ENCODE measurements around the gene BAX. TPM values are rescaled to one million over a fixed set of nuclear protein-coding genes. Genes with fewer than 3 reads are reported as not detected.

Gene BAX
- total RNA-seq, 1 experiment from 2014 or later, result 346 TPM

DNA sequence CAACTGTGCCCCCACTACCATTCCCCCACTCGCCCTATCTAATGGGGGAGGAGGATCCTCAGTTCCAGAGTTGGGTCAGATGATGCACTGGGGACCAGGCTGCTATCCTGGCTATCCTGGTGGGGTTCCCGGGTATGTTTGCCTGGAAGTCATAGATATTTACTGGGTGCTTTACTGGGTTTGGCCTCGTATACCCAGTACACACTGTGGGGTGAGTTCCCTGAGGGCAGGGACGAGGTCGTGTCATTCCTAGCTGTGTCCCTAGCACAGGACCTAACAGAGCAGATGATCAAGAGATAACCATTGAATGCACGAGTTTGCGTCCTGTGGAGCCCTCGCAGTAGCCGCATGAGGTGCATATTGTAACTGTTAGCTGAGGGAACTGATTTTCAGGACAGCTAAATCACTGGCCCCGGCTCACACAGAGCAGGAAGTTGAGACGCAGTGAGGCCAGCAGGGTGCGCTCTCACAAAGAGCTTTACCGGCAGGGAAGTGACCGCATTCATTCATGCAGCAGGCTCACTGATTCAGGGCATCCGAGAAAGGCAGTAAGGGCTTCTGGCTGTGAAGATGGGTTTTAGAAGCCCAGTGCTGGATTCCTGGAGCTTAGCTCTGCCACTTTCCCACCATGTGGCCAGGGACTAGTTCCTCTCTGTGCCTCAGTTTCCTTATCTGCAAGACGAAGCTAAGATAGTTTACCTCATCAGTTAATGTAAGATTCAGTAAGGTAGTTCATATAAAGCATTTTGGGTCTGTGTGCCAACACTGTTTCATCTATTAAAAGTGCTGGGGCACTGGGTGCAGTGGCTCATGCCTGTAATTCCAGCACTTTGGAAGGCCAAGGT, 45.0 kb downstream of the BAX start:
- DNase-seq (ENCODE audit: low spot score) (peak; percentile 89), ATAC-seq (peak; percentile 90)
- Mint-ChIP-seq H3K27me3 (ENCODE audit: low read depth) (no peaks in the 10 kb centered on the region), H3K36me3 (peaks cover 12% of the 10 kb centered on the region), H3K9me3 (no peaks in the 10 kb centered on the region), H3K4me3 (no peak overlapping the region; the same call in 1 of the 2 replicates), H3K4me1 (peaks cover 14% of the 10 kb centered on the region), H3K27ac (peak overlapping the region; percentile 88)
- ChIA-PET POLR2A (interaction anchor here (0.6 to 1.0 kb wide), 2 partner anchors 36 to 73 kb away, joined by 3 read pairs; no protein-coding TSS in a partner anchor), CTCF (interaction anchor here (0.5 to 3.0 kb wide), 68 partner anchors 9 to 1134 kb away, joined by 3 to 78 read pairs (median 6); partner anchors contain the start of genes BAX, CGB2, CGB7 and DHDH)
- TF ChIP-seq TP53 (CRISPR knock-in tag; IDR thresholded peaks at IDR 0.05), result no peak
- no peak for TF ChIP-seq ZNF138 (CRISPR knock-in tag; conservative IDR thresholded peaks at IDR 0.05)
- no peak for TF ChIP-seq SMAD4 (CRISPR knock-in tag; IDR thresholded peaks at IDR 0.05)
- TF ChIP-seq SOX15 (CRISPR knock-in tag; IDR thresholded peaks at IDR 0.05), result no peak
- TF ChIP-seq, protein P1, sequence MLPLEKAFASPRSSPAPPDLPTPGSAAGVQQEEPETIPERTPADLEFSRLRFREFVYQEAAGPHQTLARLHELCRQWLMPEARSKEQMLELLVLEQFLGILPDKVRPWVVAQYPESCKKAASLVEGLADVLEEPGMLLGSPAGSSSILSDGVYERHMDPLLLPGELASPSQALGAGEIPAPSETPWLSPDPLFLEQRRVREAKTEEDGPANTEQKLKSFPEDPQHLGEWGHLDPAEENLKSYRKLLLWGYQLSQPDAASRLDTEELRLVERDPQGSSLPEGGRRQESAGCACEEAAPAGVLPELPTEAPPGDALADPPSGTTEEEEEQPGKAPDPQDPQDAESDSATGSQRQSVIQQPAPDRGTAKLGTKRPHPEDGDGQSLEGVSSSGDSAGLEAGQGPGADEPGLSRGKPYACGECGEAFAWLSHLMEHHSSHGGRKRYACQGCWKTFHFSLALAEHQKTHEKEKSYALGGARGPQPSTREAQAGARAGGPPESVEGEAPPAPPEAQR (CRISPR knock-in tag; IDR thresholded peaks at IDR 0.05), result no peak
- TF ChIP-seq, protein P2, sequence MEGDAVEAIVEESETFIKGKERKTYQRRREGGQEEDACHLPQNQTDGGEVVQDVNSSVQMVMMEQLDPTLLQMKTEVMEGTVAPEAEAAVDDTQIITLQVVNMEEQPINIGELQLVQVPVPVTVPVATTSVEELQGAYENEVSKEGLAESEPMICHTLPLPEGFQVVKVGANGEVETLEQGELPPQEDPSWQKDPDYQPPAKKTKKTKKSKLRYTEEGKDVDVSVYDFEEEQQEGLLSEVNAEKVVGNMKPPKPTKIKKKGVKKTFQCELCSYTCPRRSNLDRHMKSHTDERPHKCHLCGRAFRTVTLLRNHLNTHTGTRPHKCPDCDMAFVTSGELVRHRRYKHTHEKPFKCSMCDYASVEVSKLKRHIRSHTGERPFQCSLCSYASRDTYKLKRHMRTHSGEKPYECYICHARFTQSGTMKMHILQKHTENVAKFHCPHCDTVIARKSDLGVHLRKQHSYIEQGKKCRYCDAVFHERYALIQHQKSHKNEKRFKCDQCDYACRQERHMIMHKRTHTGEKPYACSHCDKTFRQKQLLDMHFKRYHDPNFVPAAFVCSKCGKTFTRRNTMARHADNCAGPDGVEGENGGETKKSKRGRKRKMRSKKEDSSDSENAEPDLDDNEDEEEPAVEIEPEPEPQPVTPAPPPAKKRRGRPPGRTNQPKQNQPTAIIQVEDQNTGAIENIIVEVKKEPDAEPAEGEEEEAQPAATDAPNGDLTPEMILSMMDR (IDR thresholded peaks at IDR 0.05), result peak; percentile 48; the same call in 1 of the 2 replicates
- TF ChIP-seq, protein P3, sequence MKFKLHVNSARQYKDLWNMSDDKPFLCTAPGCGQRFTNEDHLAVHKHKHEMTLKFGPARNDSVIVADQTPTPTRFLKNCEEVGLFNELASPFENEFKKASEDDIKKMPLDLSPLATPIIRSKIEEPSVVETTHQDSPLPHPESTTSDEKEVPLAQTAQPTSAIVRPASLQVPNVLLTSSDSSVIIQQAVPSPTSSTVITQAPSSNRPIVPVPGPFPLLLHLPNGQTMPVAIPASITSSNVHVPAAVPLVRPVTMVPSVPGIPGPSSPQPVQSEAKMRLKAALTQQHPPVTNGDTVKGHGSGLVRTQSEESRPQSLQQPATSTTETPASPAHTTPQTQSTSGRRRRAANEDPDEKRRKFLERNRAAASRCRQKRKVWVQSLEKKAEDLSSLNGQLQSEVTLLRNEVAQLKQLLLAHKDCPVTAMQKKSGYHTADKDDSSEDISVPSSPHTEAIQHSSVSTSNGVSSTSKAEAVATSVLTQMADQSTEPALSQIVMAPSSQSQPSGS (CRISPR knock-in tag; IDR thresholded peaks at IDR 0.05; ENCODE audit: borderline replicate concordance, low read depth), result no peak
- peak; percentile 46; the same call in 1 of the 2 replicates for TF ChIP-seq SP1 (CRISPR knock-in tag; conservative IDR thresholded peaks at IDR 0.05)
- TF ChIP-seq, protein P4, sequence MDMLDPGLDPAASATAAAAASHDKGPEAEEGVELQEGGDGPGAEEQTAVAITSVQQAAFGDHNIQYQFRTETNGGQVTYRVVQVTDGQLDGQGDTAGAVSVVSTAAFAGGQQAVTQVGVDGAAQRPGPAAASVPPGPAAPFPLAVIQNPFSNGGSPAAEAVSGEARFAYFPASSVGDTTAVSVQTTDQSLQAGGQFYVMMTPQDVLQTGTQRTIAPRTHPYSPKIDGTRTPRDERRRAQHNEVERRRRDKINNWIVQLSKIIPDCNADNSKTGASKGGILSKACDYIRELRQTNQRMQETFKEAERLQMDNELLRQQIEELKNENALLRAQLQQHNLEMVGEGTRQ (CRISPR knock-in tag; IDR thresholded peaks at IDR 0.05), result no peak

DNA sequence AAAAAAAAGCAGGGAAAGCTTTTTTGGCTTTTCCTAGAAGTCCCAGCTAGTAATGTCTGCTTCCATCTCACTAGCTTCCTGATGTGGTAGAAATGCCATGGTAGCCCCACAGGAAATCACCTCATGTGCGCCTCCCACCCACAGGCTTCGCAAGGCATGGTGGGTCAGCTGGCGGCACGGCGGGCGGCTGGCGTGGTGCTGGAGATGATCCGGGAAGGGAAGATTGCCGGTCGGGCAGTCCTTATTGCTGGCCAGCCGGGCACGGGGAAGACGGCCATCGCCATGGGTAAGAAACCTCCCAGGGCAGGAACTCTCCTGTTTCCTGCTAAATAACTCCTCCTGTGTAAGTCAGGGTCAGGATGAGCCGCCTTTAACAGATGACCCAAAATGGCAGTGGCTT, 49.5 kb downstream of the BAX start:
- CTCF ChIA-PET, result interaction anchor here (1.0 to 1.5 kb wide), 2 partner anchors 10 to 34 kb away, joined by 5 to 6 read pairs; partner anchors contain the start of gene RUVBL2
- Mint-ChIP-seq H3K27me3 (ENCODE audit: low read depth) (no peaks in the 10 kb centered on the region), H3K36me3 (peaks cover 30% of the 10 kb centered on the region), H3K27ac (no peak overlapping the region), H3K4me1 (peaks cover 7% of the 10 kb centered on the region), H3K9me3 (no peaks in the 10 kb centered on the region), H3K4me3 (no peak overlapping the region)
- DNase-seq (ENCODE audit: low spot score) (no peak), ATAC-seq (no peak)
- POLR2A ChIA-PET, result no interaction called here
- no peak for TF ChIP-seq ELF4 (CRISPR knock-in tag; IDR thresholded peaks at IDR 0.05; ENCODE audit: low read depth)
- TF ChIP-seq SMAD4 (CRISPR knock-in tag; IDR thresholded peaks at IDR 0.05), result no peak
- no peak for TF ChIP-seq ZBTB21 (CRISPR knock-in tag; IDR thresholded peaks at IDR 0.05; ENCODE audit: borderline replicate concordance)
- no peak for TF ChIP-seq GABPB1 (CRISPR knock-in tag; IDR thresholded peaks at IDR 0.05)
- no peak for TF ChIP-seq GRHL2 (CRISPR knock-in tag; IDR thresholded peaks at IDR 0.05; ENCODE audit: insufficient replicate concordance, severe bottlenecking)
- TF ChIP-seq, protein P5, sequence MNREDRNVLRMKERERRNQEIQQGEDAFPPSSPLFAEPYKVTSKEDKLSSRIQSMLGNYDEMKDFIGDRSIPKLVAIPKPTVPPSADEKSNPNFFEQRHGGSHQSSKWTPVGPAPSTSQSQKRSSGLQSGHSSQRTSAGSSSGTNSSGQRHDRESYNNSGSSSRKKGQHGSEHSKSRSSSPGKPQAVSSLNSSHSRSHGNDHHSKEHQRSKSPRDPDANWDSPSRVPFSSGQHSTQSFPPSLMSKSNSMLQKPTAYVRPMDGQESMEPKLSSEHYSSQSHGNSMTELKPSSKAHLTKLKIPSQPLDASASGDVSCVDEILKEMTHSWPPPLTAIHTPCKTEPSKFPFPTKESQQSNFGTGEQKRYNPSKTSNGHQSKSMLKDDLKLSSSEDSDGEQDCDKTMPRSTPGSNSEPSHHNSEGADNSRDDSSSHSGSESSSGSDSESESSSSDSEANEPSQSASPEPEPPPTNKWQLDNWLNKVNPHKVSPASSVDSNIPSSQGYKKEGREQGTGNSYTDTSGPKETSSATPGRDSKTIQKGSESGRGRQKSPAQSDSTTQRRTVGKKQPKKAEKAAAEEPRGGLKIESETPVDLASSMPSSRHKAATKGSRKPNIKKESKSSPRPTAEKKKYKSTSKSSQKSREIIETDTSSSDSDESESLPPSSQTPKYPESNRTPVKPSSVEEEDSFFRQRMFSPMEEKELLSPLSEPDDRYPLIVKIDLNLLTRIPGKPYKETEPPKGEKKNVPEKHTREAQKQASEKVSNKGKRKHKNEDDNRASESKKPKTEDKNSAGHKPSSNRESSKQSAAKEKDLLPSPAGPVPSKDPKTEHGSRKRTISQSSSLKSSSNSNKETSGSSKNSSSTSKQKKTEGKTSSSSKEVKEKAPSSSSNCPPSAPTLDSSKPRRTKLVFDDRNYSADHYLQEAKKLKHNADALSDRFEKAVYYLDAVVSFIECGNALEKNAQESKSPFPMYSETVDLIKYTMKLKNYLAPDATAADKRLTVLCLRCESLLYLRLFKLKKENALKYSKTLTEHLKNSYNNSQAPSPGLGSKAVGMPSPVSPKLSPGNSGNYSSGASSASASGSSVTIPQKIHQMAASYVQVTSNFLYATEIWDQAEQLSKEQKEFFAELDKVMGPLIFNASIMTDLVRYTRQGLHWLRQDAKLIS (CRISPR knock-in tag; IDR thresholded peaks at IDR 0.05; ENCODE audit: borderline replicate concordance), result no peak
- TF ChIP-seq, protein P6, sequence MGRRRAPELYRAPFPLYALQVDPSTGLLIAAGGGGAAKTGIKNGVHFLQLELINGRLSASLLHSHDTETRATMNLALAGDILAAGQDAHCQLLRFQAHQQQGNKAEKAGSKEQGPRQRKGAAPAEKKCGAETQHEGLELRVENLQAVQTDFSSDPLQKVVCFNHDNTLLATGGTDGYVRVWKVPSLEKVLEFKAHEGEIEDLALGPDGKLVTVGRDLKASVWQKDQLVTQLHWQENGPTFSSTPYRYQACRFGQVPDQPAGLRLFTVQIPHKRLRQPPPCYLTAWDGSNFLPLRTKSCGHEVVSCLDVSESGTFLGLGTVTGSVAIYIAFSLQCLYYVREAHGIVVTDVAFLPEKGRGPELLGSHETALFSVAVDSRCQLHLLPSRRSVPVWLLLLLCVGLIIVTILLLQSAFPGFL (CRISPR knock-in tag; IDR thresholded peaks at IDR 0.05; ENCODE audit: borderline replicate concordance), result no peak
- TF ChIP-seq SP1 (CRISPR knock-in tag; conservative IDR thresholded peaks at IDR 0.05), result no peak
- no peak for TF ChIP-seq SOX15 (CRISPR knock-in tag; IDR thresholded peaks at IDR 0.05)
- TF ChIP-seq OVOL2 (CRISPR knock-in tag; IDR thresholded peaks at IDR 0.05; ENCODE audit: borderline replicate concordance), result no peak
- TF ChIP-seq, protein P7, sequence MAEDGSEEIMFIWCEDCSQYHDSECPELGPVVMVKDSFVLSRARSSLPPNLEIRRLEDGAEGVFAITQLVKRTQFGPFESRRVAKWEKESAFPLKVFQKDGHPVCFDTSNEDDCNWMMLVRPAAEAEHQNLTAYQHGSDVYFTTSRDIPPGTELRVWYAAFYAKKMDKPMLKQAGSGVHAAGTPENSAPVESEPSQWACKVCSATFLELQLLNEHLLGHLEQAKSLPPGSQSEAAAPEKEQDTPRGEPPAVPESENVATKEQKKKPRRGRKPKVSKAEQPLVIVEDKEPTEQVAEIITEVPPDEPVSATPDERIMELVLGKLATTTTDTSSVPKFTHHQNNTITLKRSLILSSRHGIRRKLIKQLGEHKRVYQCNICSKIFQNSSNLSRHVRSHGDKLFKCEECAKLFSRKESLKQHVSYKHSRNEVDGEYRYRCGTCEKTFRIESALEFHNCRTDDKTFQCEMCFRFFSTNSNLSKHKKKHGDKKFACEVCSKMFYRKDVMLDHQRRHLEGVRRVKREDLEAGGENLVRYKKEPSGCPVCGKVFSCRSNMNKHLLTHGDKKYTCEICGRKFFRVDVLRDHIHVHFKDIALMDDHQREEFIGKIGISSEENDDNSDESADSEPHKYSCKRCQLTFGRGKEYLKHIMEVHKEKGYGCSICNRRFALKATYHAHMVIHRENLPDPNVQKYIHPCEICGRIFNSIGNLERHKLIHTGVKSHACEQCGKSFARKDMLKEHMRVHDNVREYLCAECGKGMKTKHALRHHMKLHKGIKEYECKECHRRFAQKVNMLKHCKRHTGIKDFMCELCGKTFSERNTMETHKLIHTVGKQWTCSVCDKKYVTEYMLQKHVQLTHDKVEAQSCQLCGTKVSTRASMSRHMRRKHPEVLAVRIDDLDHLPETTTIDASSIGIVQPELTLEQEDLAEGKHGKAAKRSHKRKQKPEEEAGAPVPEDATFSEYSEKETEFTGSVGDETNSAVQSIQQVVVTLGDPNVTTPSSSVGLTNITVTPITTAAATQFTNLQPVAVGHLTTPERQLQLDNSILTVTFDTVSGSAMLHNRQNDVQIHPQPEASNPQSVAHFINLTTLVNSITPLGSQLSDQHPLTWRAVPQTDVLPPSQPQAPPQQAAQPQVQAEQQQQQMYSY (CRISPR knock-in tag; IDR thresholded peaks at IDR 0.05), result no peak
- TF ChIP-seq NFATC4 (CRISPR knock-in tag; IDR thresholded peaks at IDR 0.05), result no peak
